H9 (cell line): ENCODE measurements around the gene TNFRSF21. TPM values are rescaled to one million over a fixed set of nuclear protein-coding genes. Genes with fewer than 3 reads are reported as not detected.

Source experiments
- DNase-seq: peaks from one replicate; pipeline ENCODE4 v3.0.0-alpha.2; 2017
- H2AFZ ChIP-seq: one replicate; pipeline ENCODE4 v1.6.1; 2013; ENCODE audit warnings: mild to moderate bottlenecking, low read length, control low read depth, moderate library complexity
- H2AK5ac ChIP-seq: 2 replicates; pipeline ENCODE4 v1.6.1; 2013; ENCODE audit warnings: low read length, control low read depth, mixed read lengths; ENCODE audit not compliant: insufficient read length
- H2BK120ac ChIP-seq: one replicate; pipeline ENCODE4 v1.6.1; 2013; ENCODE audit warnings: low read depth, mild to moderate bottlenecking, low read length, control low read depth, inconsistent platforms; ENCODE audit not compliant: poor library complexity, severe bottlenecking
- H2BK12ac ChIP-seq: 2 replicates; pipeline ENCODE4 v1.6.1; 2013; ENCODE audit warnings: low read length, control low read depth, mixed read lengths, low read depth; ENCODE audit not compliant: insufficient read length
- H2BK15ac ChIP-seq: 2 replicates; pipeline ENCODE4 v1.6.1; 2013; ENCODE audit warnings: low read depth, low read length, control low read depth
- H2BK20ac ChIP-seq: one replicate; pipeline ENCODE4 v1.6.1; 2013; ENCODE audit warnings: low read depth, mild to moderate bottlenecking, low read length, control low read depth, inconsistent platforms; ENCODE audit not compliant: poor library complexity, severe bottlenecking
- H2BK5ac ChIP-seq: 2 replicates; pipeline ENCODE4 v1.6.1; 2013; ENCODE audit warnings: low read length, control low read depth, mixed read lengths; ENCODE audit not compliant: insufficient read length
- H3K14ac ChIP-seq: 2 replicates; pipeline ENCODE4 v1.6.1; 2013; ENCODE audit warnings: low read length, control low read depth; ENCODE audit not compliant: insufficient read depth
- H3K18ac ChIP-seq: 2 replicates; pipeline ENCODE4 v1.6.1; 2013; ENCODE audit warnings: low read depth, mild to moderate bottlenecking, mixed read lengths, low read length, control low read depth; ENCODE audit not compliant: insufficient read length
- H3K23ac ChIP-seq: 2 replicates; pipeline ENCODE4 v1.6.1; 2013; ENCODE audit warnings: low read length, control low read depth, mixed read lengths, low read depth; ENCODE audit not compliant: insufficient read length
- H3K23me2 ChIP-seq: 2 replicates; pipeline ENCODE4 v1.6.1; 2013; ENCODE audit warnings: low read depth, mild to moderate bottlenecking, mixed read lengths, low read length, control low read depth; ENCODE audit not compliant: insufficient read length, poor library complexity, severe bottlenecking
- H3K27ac ChIP-seq: 2 replicates; pipeline ENCODE4 v1.5.1; 2013; ENCODE audit warnings: low read length, control low read depth, mixed read lengths, low read depth; ENCODE audit not compliant: insufficient read length
- H3K27me3 ChIP-seq: 2 replicates; pipeline ENCODE4 v1.6.1; 2013; ENCODE audit warnings: low read length, control low read depth, inconsistent platforms; ENCODE audit not compliant: insufficient read depth
- H3K4ac ChIP-seq: 2 replicates; pipeline ENCODE4 v1.6.1; 2013; ENCODE audit warnings: low read depth, mild to moderate bottlenecking, control low read depth, inconsistent platforms, low read length, moderate library complexity
- H3K4me1 ChIP-seq: 2 replicates; pipeline ENCODE4 v1.6.1; 2013; ENCODE audit warnings: low read length, control low read depth, inconsistent platforms; ENCODE audit not compliant: insufficient read depth
- H3K4me2 ChIP-seq: 2 replicates; pipeline ENCODE4 v1.6.1; 2013; ENCODE audit warnings: low read length, control low read depth, mixed read lengths; ENCODE audit not compliant: insufficient read length, insufficient read depth
- H3K56ac ChIP-seq: 2 replicates; pipeline ENCODE4 v1.6.1; 2013; ENCODE audit warnings: low read depth, mild to moderate bottlenecking, mixed read lengths, low read length, control low read depth; ENCODE audit not compliant: insufficient read length
- H3K79me1 ChIP-seq: 2 replicates; pipeline ENCODE4 v1.6.1; 2013; ENCODE audit warnings: low read depth, mild to moderate bottlenecking, moderate library complexity, low read length, control low read depth, inconsistent platforms; ENCODE audit not compliant: insufficient read depth, poor library complexity, severe bottlenecking
- H3K79me2 ChIP-seq: 2 replicates; pipeline ENCODE4 v1.6.1; 2013; ENCODE audit warnings: low read length, control low read depth, inconsistent platforms; ENCODE audit not compliant: insufficient read depth
- H3K9ac ChIP-seq: 2 replicates; pipeline ENCODE4 v1.6.1; 2013; ENCODE audit warnings: low read length, control low read depth, mixed read lengths; ENCODE audit not compliant: insufficient read length; ENCODE audit errors: extremely low read depth
- H3K9me3 ChIP-seq: one replicate; pipeline ENCODE4 v1.6.1; 2013; ENCODE audit warnings: low read depth, low read length, inconsistent platforms; ENCODE audit not compliant: control insufficient read depth
- H3T11ph ChIP-seq: one replicate; pipeline ENCODE4 v1.6.1; 2013; ENCODE audit warnings: mild to moderate bottlenecking, low read length, control low read depth, inconsistent platforms
- H4K20me1 ChIP-seq: one replicate; pipeline ENCODE4 v1.6.1; 2013; ENCODE audit not compliant: control insufficient read depth, insufficient read length, insufficient read depth
- H4K5ac ChIP-seq: 2 replicates; pipeline ENCODE4 v1.6.1; 2013; ENCODE audit warnings: low read depth, mild to moderate bottlenecking, mixed read lengths, low read length, control low read depth; ENCODE audit not compliant: insufficient read length
- H4K8ac ChIP-seq: replicated peaks from 2 replicates; pipeline ENCODE4 v1.6.1; 2013; ENCODE audit warnings: low read length, control low read depth, mixed read lengths, low read depth; ENCODE audit not compliant: insufficient read length
- H4K91ac ChIP-seq: 2 replicates; pipeline ENCODE4 v1.6.1; 2013; ENCODE audit warnings: low read depth, mild to moderate bottlenecking, moderate library complexity, mixed read lengths, low read length, control low read depth; ENCODE audit not compliant: insufficient read length
- H3K27ac Mint-ChIP-seq, 3 experiments: 2 replicates in 2 of 3; 3 replicates in 1 of 3; pipeline ENCODE4 v1.8.0; 2020 to 2021; ENCODE audit warnings: mixed read lengths in 3 of 3, mild to moderate bottlenecking in 1 of 3, moderate library complexity in 1 of 3
- H3K27me3 Mint-ChIP-seq: 2 replicates; pipeline ENCODE4 v1.8.0; 2021; ENCODE audit warnings: low read depth, mild to moderate bottlenecking, moderate library complexity, mixed read lengths
- H3K36me3 Mint-ChIP-seq, 3 experiments: 2 replicates in 2 of 3; 3 replicates in 1 of 3; pipeline ENCODE4 v1.8.0; 2020 to 2021; ENCODE audit warnings: low read depth in 3 of 3, mixed read lengths in 3 of 3; ENCODE audit not compliant: insufficient read depth in 1 of 3
- H3K4me1 Mint-ChIP-seq, 2 experiments: 2 replicates each; pipeline ENCODE4 v1.8.0; 2020; ENCODE audit warnings: mixed read lengths in 2 of 2
- H3K4me3 Mint-ChIP-seq, 2 experiments: 2 replicates in 1 of 2; 3 replicates in 1 of 2; pipeline ENCODE4 v1.8.0; 2020 to 2021; ENCODE audit warnings: mild to moderate bottlenecking in 2 of 2, mixed read lengths in 2 of 2, moderate library complexity in 1 of 2
- H3K9me3 Mint-ChIP-seq, 2 experiments: 2 replicates in 1 of 2; 3 replicates in 1 of 2; pipeline ENCODE4 v1.8.0; 2020; ENCODE audit warnings: mild to moderate bottlenecking in 2 of 2, mixed read lengths in 2 of 2, moderate library complexity in 1 of 2
- WGBS: extraction: QIAGEN DNeasy Blood & Tissue Kit; methylation state at CpG from one replicate; pipeline ENCODE4 v1.1.7; 2013; ENCODE audit warnings: missing lambda C conversion rate, low lambda C conversion rate, mixed read lengths; ENCODE audit not compliant: insufficient read length; ENCODE audit errors: extremely low coverage; 5-methylcytosine and 5-hydroxymethylcytosine counted together
- total RNA-seq: library from RNA; stranded (reverse); gene quantifications from 2 replicates; pipeline ENCODE4 v1.2.1, GENCODE V29; 2021
- TF ChIP-seq, protein P1 (sequence below): fragments of 200-600 bp; sonication (generic); conservative IDR thresholded peaks from 3 replicates; pipeline ENCODE4 v1.8.0; 2021; ENCODE audit warnings: antibody characterized with exemption, mild to moderate bottlenecking

Gene TNFRSF21
- total RNA-seq, 1 experiment from 2014 or later, result 39.1 TPM

DNA sequence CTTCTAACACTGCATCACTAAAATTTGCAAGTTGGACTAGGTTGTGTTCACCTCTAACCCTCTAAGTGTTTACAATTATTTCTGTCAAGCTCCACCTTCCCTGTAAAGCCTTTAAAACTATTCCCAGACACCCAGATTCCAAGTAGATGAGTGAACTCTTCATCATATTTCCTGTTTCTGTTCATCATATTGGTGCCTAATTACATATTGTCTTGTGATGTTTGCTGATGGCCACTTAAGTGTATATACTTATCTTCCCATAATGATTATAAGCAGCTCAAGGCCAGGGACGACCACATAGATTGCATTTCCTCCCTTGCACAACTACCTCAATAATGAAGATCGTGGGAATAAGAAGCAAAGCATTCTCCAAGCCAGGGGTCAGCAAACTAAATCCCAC lies 16.8 kb downstream of the TNFRSF21 start:
- peaks cover 31% of the 10 kb centered on the region; the same call in 1 of the 2 replicates for H3K79me2 ChIP-seq
- no peak overlapping the region for H4K91ac ChIP-seq
- no peak overlapping the region for H2BK12ac ChIP-seq
- no peak overlapping the region for H2BK5ac ChIP-seq
- H2BK20ac ChIP-seq, result no peak overlapping the region
- H2BK15ac ChIP-seq, result no peak overlapping the region
- no peak overlapping the region for H3T11ph ChIP-seq
- H3K4ac ChIP-seq, result no peak overlapping the region
- no peak overlapping the region for H3K23ac ChIP-seq
- no peak overlapping the region for H3K4me2 ChIP-seq
- H3K27ac ChIP-seq, result no peak overlapping the region
- no peak overlapping the region for H3K14ac ChIP-seq
- H4K20me1 ChIP-seq, result no peaks in the 10 kb centered on the region
- H2AFZ ChIP-seq, result no peak overlapping the region
- no peaks in the 10 kb centered on the region for H3K23me2 ChIP-seq
- Mint-ChIP-seq H3K36me3 (peaks cover 0 to 9% (median 0%) of the 10 kb centered on the region in 3 experiments; a peak in 2 of 7 replicates), H3K9me3 (no peaks in the 10 kb centered on the region), H3K4me1 (peaks cover 66 to 72% of the 10 kb centered on the region in 2 experiments), H3K27me3 (no peaks in the 10 kb centered on the region), H3K4me3 (no peak overlapping the region), H3K27ac (no peak overlapping the region; a peak in 1 of 7 replicates)
- no peaks in the 10 kb centered on the region for H3K9me3 ChIP-seq
- H3K79me1 ChIP-seq, result peaks cover 2% of the 10 kb centered on the region
- no peak overlapping the region for H3K9ac ChIP-seq
- H2AK5ac ChIP-seq, result no peak overlapping the region
- peaks cover 14% of the 10 kb centered on the region; the same call in 1 of the 2 replicates for H3K4me1 ChIP-seq
- H4K8ac ChIP-seq, result no peak overlapping the region
- no CpG with 5 or more reads among the region's 2 CpGs for WGBS
- H2BK120ac ChIP-seq, result no peak overlapping the region
- TF ChIP-seq, protein P1, sequence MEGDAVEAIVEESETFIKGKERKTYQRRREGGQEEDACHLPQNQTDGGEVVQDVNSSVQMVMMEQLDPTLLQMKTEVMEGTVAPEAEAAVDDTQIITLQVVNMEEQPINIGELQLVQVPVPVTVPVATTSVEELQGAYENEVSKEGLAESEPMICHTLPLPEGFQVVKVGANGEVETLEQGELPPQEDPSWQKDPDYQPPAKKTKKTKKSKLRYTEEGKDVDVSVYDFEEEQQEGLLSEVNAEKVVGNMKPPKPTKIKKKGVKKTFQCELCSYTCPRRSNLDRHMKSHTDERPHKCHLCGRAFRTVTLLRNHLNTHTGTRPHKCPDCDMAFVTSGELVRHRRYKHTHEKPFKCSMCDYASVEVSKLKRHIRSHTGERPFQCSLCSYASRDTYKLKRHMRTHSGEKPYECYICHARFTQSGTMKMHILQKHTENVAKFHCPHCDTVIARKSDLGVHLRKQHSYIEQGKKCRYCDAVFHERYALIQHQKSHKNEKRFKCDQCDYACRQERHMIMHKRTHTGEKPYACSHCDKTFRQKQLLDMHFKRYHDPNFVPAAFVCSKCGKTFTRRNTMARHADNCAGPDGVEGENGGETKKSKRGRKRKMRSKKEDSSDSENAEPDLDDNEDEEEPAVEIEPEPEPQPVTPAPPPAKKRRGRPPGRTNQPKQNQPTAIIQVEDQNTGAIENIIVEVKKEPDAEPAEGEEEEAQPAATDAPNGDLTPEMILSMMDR, result no peak
- no peak for DNase-seq
- H4K5ac ChIP-seq, result no peak overlapping the region
- no peak overlapping the region for H3K56ac ChIP-seq
- no peaks in the 10 kb centered on the region for H3K27me3 ChIP-seq
- H3K18ac ChIP-seq, result no peak overlapping the region
